NCI-H2227 (cell line): ENCODE results near the gene PIEZO1.

Experiments used
- DNase-seq: peaks from one replicate; lab custom pipeline; 2025; ENCODE audit not compliant: unreplicated experiment; lab: John Stamatoyannopoulos, UW

PIEZO1 gene

DNA sequence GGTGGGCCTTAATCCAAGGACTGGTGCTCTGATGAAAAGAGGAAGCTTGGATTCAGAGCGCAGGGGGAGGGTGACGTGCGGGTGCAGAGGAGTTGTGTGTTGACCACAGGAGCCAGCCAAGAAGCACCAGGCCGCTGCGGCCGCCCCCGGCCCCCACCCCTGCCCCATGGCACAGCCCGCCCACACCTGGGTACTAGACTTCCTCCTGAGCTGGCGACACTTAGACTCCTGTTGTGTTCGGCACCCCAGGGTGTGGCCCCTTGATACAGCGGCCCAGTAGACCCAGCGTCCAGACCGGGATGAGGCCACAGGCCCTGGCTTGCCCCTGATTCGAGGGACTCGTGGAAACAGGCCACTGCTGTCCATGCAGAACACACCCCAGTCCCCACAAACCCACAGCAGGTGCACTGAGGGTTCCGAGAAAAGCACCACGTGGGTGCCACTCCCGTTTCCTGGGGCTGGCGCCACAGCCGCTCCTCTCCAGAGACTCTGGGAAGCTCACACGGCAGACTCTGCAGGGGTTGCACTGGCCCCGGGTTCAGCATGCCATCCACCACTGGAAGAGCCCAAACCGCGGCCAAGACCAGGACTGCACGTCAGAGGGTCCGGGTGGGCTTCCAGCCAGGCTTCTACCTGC, 93.0 kb downstream of the PIEZO1 start:
- no peak for DNase-seq

DNA sequence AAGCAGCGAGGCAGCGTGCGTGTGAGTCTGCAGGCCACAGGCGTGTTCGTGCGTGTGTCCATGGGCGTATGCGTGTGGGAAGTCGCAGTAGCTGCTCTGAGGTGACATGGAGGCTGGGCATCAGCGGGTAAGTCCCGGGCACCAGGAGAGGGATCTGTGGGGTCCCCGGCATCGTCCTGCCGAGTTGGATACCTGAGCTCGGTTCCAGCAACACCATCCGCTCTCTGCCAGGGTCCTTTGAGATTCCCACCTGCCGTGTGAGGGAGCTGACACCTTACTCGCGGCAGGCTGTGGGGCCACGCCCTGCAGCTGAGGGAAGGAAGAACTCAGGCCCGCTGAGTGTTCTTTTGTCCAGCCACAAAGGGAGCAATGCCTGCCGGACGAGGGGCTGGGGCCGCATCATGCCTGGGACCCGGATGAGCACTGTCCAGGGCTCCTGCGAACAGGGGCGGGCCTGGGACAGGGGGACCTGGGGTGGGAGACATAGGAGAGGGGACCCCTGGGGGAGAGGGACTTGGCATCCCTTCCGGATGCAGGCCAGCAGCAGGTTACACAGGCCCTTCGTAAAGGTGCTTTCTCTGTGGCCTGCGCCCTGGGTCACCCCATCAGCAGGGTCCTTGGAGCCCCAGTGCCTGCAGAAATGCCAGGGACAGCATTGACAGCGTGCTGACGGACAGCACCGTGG, 93.7 kb downstream of the PIEZO1 start:
- DNase-seq: no peak

DNA sequence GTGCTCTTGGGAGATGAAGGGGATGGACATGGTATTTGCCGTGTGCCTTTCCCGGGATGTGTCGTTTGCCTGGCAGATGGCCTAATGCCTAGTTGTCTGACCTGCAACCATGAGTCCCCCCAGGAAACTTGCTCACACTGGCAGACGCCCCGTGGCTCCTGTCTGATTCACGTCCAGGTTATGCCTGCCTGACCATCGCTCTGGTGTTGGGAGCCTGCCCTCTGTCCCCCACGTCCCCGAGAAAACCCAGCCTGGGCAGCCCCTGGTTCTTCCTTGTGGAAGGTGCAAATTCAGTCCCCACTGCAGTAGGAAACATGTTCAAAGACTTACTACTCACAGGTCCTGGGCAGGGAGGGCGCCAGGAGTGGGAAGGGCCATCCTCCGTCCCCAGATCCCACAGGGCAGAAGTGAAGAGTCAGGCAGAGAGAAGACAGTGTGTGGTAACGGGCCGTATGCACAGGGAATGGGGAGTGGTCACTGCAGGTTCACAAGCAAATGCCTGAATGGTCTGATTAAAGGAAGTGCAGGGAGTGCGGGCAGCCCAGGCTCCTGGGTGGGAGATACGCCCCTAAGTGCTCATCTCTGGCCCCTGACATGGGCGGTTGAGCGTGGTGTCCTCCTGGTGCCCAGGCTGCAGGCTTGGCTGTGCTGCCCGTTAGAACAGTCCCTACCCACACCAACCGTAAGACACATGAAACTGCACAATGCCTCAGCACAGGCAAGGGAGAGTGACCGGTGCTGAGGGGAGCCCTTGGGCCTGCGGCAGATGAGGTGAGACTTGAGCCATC, 94.5 kb downstream of the PIEZO1 start:
- no peak for DNase-seq

DNA sequence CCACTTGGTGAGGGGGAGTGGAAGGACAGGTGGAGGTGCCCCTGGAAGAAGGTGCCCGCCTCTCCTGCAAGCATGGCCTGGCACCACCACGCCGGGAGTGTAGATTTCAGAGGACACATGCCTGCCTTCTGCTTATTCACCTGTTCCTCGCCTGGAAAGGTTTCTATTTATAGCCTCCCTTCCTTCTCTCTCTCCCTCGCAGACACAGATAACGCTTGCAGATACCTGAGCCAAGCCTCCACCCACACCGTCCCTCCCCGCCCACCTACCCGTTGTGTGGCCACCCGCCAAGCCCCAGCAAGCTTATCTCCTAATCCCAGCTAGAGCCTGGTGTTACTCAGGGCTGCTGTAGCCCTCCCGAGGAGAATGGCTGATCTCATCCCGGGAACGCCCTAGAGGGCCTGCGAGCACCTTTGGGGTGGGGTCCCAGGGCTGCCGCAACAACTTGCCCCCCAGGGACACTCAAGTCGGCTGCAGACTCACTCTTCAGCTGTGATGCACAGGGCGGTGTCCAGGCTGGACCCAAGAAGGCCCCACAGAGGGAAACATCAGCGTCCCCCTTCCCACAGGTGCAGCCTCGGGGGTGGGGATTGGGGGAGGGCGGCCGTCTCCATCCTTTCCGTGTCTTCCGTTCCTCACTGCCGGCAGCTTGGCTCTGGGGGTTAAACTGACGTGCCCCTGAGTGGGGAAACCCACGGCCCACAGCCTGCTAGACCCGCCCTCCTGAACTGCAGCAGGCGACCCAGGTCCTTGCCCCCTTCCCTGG, 96.8 kb downstream of the PIEZO1 start:
- no peak for DNase-seq

DNA sequence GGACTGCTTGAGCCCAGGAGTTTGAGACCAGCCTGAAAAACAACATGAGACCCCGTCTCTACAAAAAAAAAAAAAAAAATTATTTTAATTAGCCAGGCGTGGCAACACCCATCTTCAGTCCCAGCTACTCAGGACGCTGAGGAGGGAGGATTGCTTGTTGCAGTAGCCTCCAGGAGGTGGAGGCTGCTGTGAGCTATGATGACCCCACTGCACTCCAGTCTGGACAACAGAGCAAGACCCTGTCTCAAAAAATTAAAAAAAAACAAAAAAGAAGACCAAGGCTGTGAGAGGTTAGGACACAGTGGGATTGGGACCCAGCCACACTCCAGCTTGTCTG, 97.4 kb downstream of the PIEZO1 start:
- DNase-seq: no peak

DNA sequence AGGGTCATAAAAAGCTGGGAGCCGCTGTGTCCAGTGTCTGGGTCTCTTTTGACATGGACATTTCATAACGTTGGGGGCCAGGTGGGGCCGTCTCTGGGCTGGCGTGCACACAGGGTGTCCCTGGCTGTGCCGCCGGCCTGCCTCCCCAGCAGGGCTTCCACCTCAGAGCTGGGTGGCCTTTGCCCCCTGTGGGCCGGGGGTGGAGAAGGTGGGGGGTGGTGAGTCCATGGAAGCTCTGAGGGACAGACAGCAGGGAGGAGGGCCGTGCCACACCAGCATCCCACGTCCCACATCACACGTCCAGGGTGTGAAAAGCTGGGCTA, 97.8 kb downstream of the PIEZO1 start:
- no peak for DNase-seq

DNA sequence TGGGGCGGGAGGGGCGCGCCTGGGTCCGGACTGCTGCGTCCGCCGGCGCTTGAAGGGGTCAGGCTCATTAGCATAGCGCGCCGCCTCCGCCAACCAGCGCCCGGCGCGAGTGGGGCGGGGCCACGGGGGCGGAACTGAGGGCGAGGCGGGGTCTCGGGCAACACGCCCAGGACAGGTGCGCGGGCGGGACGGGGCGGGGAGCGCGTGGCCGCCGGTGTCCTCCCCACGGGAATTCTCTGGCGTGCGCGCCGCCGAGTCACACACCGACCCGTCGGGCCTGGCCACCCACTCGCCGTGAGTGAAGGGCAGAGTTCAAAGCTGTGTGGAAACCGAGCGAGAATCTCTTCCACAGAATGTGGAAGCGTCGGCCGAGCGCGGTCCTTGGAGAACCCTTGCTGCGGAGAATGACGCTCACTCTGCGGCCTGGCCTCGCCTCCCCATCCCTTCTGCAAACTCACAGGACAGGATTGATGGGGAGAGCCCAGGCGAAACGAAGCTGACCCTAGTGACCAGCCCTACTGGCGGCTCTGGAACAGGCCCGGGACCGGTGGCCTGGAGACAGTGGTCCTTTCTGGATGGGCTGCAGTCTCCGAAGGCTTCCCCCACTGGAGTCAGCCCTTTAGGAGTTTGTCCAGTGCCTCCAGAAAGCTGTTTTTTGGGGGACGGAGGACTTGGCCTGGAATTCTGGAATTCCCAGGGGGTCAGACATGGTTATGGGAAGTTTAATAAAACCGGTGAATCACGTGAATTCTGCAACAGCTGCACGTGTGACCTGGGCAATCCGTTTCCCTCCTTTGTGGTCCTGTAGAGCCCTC, 98.4 kb downstream of the PIEZO1 start, which contains the start of gene SNAI3:
TSS of gene SNAI3 (minus strand) at position 69 of the 815 bp plus-strand sequence. CDS start 101 bp downstream, outside the sequence.
- DNase-seq: peak; percentile 82

DNA sequence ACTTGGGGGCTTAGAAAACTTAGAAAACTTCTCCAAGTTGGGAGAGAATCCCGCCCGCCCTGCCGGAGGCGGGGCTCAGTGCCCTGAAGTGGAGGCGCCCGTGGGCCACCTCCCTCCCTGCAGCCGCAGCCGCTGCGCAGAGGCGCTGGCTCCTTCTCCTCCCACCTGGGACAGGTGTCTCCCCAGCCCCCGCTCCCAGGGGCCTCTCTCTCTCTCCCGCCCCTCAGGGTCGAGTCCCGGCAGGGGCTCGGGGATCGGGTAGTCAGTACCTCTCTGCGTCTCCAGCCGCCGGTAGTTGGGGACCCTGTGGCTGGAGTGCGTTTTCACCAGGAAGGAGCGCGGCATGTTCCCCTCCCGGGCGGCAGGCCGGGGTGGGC, 99.0 kb downstream of the PIEZO1 start:
- no peak for DNase-seq

DNA sequence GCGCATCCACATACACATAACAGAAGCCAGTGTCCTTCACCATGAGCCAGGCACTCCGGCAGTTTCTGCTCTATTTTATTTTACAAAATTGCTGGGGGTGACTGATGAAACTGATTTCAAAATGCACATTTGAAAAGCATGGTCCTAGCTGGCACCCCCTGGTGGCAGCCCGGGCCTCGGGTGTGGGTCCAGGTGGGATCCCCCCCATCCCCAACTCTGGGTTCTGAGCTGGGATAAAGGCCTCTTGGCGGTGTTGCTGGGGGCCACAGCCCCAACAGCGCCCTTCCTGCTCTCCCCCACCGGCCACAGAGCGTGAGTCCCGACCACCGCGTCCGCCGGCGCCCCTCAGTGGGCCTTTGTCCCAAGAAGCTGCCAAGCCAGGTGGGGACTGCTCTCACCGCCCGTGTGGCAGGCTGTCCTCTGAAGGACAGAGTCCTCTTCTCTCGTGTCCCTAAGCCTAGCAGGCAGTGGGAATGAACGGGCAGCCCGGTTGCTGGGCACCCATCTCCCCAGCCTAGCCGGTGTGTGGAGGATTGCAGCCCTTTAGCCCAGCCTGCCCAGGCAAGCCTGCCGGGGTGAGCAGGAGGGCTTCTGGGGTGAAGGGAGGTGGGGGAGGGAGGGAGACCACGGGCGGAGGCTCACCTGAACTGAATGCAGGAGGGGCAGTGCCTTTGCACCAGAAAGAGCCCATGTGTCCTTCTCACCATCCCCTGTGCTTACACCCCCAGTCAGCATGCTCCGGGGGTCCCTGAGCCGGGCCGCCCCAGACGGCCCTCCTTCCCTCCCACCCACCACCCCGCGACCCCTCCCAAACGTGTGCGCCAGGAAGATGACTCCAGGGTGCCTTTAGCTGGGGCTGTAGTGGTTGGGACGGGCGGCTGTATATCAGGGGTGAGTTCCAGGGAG, 99.6 kb downstream of the PIEZO1 start:
- no peak for DNase-seq

DNA sequence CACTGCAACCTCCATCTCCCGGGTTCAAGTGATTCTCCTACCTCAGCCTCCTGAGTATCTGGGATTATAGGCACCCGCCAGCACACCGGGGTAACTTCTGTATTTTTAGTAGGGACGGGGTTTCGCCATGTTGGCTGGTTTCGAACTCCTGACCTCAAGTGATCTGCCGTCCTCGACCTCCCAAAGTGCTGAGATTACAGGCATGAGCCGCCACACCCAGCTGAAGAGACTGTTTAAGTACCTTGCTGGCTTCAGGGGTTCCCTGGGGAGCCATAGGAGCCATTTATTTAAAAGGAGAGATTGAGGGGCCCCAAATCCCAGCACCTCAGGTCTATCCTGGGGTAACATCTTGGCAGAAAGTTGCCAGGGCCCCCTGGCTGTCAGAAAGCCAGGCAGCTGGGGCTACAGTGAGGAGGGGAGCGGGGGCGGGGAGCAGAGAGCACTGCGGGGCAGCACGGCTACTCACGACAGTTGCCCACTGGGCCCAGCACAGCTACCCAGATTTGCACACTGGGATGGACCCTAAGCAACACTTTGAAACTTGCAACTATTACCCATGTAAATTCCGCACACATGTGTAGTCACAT, 100.4 kb downstream of the PIEZO1 start:
- DNase-seq: no peak

DNA sequence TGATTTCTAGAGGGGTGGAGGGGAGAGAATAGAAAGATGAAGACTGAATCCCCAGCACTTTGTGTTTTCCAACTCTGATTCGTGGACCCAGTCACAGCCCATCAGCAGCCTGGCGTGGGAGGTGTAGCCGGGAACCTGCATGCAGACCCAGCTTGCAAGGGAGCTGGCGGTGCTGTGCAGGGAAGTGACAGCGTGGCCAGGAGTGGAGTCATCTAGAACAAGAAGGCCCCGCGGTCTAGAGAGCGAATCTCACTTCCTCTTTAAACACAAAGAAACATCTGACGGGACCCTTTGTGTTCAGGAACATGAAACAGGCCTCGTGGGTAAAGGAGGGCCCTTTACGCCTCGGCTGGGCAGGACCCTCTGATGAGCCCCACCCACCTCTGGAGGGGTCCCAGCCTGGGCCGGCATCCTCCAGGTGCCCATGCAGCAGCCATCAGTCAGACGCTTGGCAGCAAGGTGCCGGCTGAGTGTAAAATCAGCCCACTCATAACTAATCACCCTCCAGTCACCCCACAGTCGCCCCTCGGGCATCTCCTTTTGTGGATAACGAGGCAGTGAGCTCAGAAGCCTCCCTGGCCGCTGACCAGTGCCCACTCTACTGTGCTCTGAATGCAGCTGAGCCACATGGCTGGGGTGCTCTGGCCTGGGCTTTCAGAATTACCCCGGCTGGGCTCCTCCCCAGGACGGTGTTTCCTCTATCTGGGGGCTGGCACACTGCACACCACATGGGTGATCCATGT, 103.1 kb downstream of the PIEZO1 start:
- DNase-seq: no peak

DNA sequence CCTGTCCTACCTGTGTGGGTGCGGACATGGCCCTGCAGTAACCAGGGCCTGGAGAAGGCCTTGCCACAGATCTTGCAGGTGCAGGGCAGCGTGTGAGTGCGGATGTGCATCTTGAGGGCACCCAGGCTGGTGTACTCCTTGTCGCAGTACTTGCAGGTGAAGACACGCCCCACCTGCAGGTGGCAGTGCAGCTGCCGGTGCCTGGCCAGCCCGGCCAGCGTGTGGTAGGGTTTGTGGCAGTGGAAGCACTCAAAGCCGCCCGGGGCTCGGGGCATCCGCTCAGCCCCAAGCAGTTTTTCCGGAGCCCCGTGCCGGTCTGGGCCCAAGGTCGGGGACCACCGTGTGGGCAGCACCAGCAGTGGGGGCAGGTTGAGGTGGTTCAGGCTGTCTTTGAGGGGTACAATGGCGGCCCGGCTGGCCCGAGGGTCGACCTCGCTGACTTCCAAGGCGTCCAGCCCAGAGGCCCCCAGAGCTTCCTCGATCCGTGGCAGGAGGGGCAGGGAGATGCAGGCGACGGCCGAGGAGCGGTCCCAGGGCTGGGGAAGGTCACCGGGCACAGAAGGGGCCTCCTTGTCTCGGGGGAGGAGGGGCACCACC, 103.8 kb downstream of the PIEZO1 start:
- no peak for DNase-seq

DNA sequence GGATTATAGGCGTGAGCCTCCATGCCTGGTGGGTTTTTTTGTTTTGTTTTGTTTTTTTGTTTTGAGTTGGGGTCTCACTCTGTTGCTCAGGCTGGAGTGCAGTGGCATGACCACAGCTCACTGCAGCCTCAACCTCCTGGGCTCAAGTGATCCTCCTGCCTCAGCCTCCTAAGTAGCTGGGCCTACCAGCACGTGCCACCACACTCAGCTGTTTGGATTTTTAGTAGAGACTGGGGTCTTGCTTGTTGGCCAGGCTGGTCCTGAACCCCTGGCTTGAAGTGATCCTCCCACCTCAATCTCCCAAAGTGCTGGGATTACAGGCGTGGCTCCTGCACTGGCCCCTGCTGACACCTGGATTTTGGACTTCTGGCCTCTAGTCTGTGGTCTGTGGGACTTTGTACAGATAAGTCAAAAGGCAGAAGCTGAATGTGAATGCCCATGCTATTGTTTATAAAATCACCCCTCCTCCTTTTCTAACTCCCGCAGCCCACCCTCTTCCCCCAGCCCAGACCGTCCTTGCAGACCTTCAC, 104.4 kb downstream of the PIEZO1 start:
- no peak for DNase-seq

DNA sequence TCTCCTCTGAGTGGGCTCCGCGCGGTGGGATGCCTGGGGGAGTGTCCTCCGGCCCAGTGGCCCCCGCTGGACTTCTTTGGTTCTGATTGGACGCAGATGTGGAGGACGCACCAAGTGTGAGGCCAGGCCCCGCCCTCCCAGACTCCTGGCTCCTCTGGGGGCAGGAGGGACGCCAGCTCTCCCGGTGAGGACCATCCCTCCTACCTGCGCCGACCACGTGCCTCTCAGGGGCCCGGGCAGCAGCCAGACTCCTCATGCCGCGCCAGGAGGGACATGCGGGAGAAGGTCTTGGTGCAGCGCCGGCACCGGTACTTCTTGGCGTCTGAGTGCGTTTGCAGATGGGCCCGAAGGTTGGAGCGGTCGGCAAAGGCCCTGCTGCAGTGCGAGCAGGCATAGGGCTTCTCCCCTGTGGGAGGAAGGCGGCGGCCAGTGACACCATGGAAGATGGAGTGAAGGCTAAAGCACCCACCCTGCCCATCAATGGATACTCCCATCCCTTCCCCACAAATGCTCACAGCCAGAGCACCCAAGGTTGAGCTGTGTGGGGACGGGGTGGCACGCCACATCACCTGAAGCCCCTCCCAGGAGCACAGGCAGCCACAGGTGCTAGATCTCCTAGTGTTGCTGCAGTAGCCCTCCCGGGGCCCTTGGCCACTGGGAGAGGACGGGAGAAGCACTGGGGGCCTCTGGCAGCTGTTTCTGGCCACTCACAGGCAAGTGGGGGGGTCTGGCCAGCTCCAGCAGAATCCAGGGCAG, 106.6 kb downstream of the PIEZO1 start:
- no peak for DNase-seq

DNA sequence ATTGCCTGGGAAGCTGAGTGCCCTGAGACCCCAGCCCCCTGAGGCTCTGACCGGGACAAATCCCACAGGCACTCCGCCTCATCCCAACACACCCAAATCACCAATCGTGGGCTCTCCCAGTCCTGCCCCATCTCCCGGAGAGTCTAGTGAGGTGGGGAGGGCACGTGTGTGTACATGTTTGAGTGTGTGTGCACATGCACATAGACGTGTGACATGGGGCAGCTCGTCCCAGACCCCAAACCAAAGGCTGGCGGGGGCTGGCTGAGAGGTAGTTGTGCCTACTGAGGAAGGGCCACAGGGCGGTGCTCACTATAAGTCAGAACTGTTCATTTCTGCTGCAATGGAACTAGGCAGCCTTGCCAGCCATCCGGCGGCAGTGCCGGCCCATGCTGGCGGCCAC, 107.3 kb downstream of the PIEZO1 start:
- DNase-seq: no peak

DNA sequence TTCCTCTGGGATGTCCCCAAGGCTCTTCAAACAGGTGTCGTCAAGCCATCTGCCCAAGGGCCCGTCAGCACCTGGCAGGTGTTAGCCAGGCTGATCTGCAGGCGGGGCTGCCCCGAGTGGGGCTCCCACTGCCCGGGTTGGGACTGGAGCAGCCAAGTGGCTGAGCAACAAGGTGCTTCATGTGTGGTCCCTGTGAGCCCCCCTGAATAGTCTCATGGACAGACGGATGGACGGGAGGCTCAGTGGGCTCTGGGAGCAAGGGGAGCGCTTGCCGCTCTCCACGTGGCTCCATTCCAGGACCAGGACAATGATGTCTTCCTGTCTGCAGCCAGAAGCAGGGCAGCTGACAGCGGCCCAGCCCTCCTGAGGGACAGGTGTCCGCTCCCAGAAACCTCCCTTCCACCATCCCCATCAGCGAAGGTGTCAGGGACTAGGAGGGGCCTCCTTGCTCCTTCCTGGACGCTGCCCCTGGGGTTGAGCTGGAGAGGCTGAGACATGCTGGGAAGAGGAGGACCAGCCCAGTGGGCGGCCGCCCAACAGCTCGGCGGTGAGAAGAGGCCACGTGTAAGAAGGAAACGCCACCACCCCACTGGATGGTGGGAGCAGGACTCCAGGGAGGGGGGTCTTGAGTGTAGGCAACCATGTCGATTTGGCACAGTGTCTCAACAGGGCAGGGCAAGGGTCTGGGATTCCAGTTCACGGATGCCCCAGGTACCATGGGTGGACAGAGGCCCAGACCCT, 108.3 kb downstream of the PIEZO1 start:
- DNase-seq: no peak
